Mammary epithelial cell (primary cell): ENCODE measurements around the gene USP54.

ENCODE experiments used
- CTCF ChIP-seq, 2 donors: IDR thresholded peaks in 1 of 2; conservative IDR thresholded peaks in 1 of 2; 2 replicates each; pipeline ENCODE4 v1.5.1; 2011 to 2012; ENCODE audit warnings: inconsistent platforms in 2 of 2, low read length in 2 of 2, mild to moderate bottlenecking in 2 of 2, control low read depth in 1 of 2, low read depth in 1 of 2; ENCODE audit not compliant: insufficient read depth in 1 of 2; ENCODE audit errors: extremely low read depth in 1 of 2
- EZH2 ChIP-seq: IDR thresholded peaks from 2 replicates; pipeline ENCODE4 v1.6.1; 2012; ENCODE audit warnings: low read length, inconsistent platforms, borderline replicate concordance

GRCh38 chr10:73486601-73487000, 104.5 kb downstream of the USP54 start:
- TF ChIP-seq CTCF (conservative IDR thresholded peaks at IDR 0.05 in 1 of 2, IDR thresholded peaks at IDR 0.05 in 1 of 2; ENCODE audit: extremely low read depth in 1 of 2, insufficient read depth in 1 of 2, low read depth in 1 of 2, low read length in 2 of 2): no peak
- no peak for TF ChIP-seq EZH2
